ENCODE results near the gene HAUS6. TPM values are rescaled to one million over a fixed set of nuclear protein-coding genes. Genes with fewer than 3 reads are reported as not detected.

The HAUS6 gene
- total and polyA plus RNA-seq, 2 of the 13 experiments (the other 11 are each of a cell fraction or from before 2014, with no cell fraction given), result 9.8 to 31.1 TPM

GRCh38 chr9:19048966-19049916 is 53.5 kb downstream of the HAUS6 start, which contains the start of gene RRAGA (continued):
- TF ChIP-seq ZNF574 (CRISPR knock-in tag; IDR thresholded peaks at IDR 0.05) (peak; percentile 91), AHDC1 (CRISPR knock-in tag; IDR thresholded peaks at IDR 0.05; ENCODE audit: borderline replicate concordance) (peak; percentile 84), ZNF281 (CRISPR knock-in tag; IDR thresholded peaks at IDR 0.05; ENCODE audit: borderline replicate concordance) (no peak), ZNF232 (CRISPR knock-in tag; IDR thresholded peaks at IDR 0.05; ENCODE audit: borderline replicate concordance) (peak; percentile 56; the same call in 1 of the 2 replicates), DRAP1 (CRISPR knock-in tag; IDR thresholded peaks at IDR 0.05) (peak; percentile 98), ZNF331 (CRISPR knock-in tag; IDR thresholded peaks at IDR 0.05) (peak; percentile 84), KLF9 (CRISPR knock-in tag; IDR thresholded peaks at IDR 0.05; ENCODE audit: low read depth) (peak; percentile 40; the same call in 1 of the 2 replicates), ISL2 (CRISPR knock-in tag; IDR thresholded peaks at IDR 0.05) (peak; percentile 84; the same call in 1 of the 2 replicates), TBL1XR1 (IDR thresholded peaks at IDR 0.05; ENCODE audit: borderline replicate concordance, low read length, partially characterized antibody) (peak; percentile 38), XBP1 (CRISPR knock-in tag; IDR thresholded peaks at IDR 0.05) (0 out of 2 replicates have a peak, but pooled peaks have one; percentile 25), SP2 (CRISPR knock-in tag; IDR thresholded peaks at IDR 0.05) (peak; percentile 57; the same call in 1 of the 2 replicates), BRCA1 (CRISPR knock-in tag; IDR thresholded peaks at IDR 0.05) (peak; percentile 68; the same call in 1 of the 2 replicates), PHB2 (IDR thresholded peaks at IDR 0.05; ENCODE audit: partially characterized antibody) (no peak), ZMAT3 (CRISPR knock-in tag; conservative IDR thresholded peaks at IDR 0.05) (peak; percentile 71), ZBTB1 (CRISPR knock-in tag; IDR thresholded peaks at IDR 0.05; ENCODE audit: borderline replicate concordance) (no peak)

Measured in HepG2 (cell line).